GM18873 (cell line): ENCODE measurements around the gene FCRL5.
"Not testable (repeated sequence)": the region's sequence is repeated elsewhere in the genome, so short reads cannot be mapped to it uniquely, and the experiment has no call there.

Experiments used
- ATAC-seq: cut with Tn5 transposase; IDR thresholded peaks from one replicate; pipeline ENCODE4 v1.9.1; 2021; ENCODE audit warnings: mild to moderate bottlenecking, moderate library complexity, moderate number of reproducible peaks; ENCODE audit not compliant: unreplicated experiment, low FRiP score

FCRL5 gene

DNA sequence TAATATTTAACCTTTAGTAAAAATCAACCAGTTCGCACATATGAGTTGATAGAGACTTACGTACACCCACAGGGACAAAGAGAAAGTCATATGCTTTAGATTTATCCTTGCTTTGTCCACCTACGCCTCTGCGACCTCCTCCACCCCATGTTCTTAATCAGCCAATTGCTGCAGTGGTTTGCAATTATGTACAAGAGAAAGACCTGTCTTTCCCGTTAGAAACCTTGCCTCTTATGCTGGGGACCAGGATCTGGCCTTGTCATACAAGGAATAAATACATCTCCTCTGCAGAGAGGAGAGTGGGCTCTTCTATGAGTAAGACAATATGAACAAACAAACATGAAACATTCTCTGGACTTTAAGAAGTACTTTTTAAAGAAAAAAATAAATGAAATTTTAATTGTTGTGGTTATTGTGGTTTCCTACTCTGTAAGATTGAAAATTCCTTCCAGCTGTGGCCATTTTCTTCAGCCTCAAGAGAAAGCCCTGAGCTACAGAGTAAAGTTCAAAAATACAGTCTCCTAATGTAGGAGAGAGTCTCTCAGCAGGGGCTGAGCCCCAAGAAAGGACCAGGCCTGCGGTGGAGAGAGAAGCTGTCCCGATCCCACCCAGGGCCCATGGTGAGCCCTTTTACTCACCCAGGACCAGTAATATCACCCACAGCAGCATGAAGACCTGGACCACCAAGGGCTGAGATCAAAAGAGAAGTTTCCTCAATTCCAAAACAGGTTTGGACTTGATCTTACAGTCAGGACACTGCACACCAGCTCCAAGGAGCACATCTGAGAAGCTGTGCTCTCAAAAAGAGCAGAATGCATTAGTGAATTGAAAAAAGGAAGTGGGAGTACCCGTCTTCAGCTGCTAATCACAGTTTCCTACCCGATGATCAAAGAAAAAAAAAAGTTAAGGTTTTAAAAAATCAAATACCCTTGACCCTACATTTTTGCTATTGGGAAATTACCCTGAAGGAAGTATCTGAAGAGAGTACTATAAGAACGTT is at the start of gene FCRL5:
Gene FCRL5 (minus strand): TSS at position 822 of the 1,000 bp plus-strand sequence. CDS start 153 bp downstream, at position 669.
- ATAC-seq, result no peak

DNA sequence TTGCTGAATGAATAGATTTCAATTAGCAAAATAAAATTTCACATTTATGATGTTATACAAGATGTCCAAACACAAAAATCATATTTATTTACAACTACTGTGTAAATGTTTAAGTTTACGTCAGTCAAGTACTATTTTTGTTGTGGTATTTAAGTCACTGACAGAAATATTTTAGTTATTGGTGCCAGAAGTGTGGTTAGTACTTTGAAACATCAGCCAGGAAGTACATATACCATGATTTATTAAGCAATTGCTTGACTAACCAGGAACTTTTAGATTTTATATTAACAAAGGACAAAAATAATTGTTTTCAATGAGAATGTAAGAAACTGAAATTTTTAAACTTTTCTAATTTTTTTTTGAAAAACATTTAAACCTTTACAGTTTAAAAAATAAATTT is 47.9 kb upstream of the FCRL5 start:
- ATAC-seq, result no peak

DNA sequence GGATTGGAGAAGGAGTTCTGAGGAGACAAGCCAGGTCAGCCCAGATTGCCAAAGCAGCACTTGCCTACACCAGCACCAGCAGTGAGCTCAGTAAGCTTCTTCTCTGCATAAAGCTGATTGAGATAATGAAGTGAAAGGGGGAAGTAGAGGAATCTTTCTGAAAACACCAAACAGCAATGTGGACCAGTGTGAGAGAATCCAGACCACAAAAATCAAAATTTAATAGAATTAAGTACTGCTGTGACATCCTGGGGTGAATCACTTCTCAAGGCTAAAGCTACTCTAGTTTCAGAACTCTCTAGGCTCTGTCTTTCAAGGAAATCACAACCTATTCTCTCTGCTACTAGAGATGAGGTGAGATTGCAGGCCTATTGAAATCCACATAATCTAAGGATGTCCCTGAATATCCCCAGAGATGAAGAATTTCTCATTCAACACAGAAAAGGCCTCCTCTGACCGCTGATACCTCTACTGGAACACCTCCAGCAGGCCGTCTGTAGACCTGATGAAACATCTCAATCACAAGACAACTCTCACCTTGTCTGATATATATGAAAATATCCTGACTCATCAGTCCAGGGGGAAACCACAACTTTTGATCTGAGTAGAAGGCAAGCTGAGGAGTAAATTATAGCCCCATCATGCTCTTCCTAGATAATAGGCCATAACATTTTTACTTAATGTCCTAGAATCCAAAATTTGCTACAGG is 45.8 kb upstream of the FCRL5 start, which contains the start of gene FCRL4:
Gene FCRL4 (minus strand): TSS at position 127 of the 709 bp plus-strand sequence. CDS start 141 bp downstream, outside the sequence.
- ATAC-seq, result peak; percentile 35

DNA sequence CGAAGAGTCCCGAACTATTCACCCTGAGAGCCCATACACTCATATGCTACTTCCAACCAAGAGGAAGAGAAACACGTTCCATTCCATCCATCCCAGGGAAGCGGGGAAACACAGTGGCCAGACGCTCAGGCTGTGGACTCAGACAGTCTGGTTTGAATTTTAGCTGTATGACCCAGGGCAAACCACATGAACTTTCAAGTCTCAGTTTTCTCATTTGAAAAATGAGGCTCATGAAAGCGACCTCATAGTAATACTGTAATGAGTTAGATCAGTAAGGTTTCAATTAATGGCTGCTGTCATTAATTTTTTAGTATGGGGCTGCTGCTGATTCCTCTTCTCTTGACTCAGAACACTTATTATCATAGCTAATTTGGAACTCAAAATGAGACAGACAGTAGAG is 44.1 kb upstream of the FCRL5 start:
- no peak for ATAC-seq

DNA sequence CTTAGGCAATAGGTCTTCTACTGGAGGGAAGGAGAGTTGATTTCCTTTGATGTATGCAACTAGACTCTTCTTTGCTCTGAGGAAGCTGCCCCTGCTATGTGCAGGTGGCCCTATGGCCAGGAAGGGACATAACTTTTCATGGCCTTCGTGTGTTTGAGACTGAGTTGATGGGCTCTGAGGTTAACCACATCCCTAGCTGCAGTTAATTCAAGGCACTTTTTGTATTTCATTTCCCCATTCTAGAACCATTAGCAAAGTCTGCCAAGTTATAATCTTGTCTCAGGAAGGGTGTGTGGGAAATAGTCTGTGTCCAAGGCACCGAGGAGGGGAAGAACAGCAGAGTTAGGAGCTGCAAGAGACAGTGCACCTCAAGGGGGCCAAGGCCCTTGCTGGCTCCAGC is 43.0 kb upstream of the FCRL5 start:
- peak; percentile 60 for ATAC-seq

DNA sequence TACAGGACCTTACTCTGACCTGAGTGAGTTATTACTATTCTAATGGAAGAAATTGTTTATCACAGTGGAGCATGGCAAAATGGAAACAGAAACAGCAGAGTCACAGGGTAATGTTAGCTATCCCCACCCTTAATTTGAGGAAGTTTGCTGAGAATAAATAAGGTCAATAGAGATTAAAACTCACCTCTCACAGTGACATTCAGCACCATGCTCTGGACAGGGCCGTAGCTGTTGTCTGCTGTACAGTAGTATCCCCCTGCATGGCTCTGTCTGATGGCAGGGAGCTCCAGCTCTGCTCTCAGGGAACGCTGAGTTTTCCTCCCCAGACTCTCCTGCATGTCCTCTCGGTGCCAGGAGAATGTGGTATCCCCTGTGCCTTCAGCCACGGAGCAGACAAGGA is 33.7 kb upstream of the FCRL5 start:
- no peak for ATAC-seq

DNA sequence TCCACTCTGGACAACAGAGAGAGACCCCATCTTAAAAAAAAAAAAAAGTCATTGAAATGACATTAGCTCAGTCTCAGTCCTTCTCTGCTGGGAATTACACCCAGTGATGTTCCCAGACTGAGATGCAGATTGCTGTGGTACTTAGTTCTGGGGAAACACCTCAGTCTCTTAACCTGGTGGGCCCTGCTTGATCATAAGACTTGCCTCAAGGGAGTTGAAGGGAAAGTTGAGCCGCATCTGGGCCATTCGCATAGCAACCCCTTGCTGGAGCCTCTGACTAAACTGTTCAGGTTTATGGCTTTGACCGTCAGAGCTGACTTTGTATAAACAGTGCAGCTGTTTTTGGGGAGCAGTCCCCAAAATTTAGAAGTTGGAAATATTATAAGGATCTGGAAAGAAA is 32.2 kb upstream of the FCRL5 start:
- ATAC-seq, result no peak

DNA sequence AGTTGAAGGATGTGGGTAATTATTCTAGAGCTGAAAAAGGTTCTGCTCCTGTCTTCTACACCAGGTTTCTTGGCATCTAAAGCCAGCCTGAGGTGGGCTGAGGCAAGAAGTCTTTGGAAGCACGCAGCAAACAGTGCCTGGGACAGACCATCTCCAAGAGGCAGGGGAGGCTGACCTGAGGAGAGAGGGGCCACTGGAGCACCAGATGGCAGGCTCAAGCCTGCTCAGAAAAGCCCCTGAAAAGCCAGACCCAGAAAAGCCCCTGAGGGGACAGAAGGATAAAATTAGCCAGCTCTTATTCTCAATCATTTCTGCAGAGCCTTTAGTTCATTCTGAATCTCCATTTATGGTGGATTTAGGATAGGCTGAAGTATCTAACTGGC is 28.5 kb upstream of the FCRL5 start:
- ATAC-seq, result no peak

DNA sequence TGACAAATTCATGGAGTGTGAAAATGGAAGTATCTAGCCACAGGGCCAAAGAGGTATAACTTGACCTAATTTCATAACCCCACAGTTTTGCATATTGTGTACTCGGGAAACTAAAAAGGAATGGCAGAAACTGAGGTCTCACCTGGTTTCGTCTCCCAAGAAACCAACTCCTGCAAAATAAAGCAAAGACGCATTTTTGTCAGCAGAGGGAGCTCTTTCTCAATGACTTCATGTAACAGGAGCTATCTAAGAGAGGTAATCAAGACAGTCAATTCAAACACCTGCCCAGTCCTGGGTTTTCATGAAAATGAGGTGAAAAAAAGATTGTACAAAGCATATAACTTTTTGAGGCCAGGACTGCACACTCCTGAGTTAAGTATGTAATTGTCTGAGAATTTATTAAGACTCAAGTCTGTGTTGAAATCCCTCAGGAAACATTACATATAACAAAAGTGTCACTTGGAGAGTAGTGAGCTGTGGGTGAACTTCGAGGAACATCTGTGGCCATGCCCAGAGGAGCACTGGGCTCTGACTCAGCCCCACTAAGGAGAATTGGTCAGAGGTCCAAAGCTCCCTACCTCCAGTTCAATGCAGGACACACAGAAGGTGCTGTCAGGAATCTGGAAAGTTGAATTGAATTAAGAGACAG is 28.0 kb upstream of the FCRL5 start:
- no peak for ATAC-seq

DNA sequence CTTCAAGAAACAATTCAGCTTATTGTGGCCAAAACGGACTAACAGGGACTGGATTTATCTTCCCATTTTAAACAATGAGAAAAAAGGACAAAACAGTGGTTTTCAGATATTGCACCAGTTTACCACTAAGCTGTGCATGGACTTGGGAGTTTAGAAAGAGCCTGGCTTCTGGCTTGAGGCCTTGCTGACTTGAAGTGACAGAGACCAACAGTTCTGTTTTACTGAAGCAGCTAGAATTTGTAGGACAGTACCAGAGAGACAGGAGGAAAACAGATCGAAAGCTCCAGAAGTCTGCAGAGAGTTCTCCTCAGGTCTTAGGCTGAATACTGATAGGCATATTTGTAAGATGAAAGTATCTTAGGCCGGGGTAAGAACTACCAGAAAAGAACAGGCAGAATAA is 25.1 kb upstream of the FCRL5 start:
- ATAC-seq, result no peak

DNA sequence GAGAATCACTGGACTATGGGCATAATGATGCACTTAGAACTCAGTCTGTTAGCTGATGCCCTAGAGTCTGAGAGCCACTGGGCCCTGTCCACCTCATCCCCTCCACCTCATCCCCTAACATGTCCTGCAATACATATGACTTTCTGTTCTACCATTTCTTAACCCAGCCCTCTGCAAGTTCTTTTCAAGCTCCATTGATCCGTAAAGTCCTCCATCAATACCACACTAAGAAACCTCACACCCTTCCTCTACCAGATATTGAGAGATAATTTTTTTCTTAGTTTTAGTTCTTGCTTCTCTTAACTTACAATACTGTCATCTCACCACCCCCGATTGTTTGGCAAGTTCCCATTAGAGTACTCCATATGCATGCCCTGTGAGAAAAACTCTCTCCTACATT is 23.4 kb upstream of the FCRL5 start:
- ATAC-seq, result no peak

DNA sequence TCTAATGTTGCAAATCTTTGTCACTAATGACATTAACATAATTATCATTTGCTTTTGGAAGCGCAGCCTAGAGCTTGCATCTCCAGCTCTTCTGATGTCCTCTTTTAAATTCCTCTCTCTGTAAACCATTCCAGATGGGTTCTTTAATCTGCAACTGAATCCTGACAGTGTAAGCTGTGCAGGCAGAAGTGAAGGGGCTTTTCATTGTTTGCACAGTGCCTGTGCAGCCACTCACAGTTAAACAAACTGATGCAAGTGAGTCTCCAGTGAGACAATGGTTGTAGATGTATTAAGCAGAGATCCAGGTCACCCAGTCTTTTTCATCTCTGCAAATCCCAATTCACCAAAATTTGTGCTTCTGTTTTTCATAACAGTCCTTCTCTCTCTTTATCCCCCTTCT is 22.5 kb upstream of the FCRL5 start:
- ATAC-seq, result no peak

DNA sequence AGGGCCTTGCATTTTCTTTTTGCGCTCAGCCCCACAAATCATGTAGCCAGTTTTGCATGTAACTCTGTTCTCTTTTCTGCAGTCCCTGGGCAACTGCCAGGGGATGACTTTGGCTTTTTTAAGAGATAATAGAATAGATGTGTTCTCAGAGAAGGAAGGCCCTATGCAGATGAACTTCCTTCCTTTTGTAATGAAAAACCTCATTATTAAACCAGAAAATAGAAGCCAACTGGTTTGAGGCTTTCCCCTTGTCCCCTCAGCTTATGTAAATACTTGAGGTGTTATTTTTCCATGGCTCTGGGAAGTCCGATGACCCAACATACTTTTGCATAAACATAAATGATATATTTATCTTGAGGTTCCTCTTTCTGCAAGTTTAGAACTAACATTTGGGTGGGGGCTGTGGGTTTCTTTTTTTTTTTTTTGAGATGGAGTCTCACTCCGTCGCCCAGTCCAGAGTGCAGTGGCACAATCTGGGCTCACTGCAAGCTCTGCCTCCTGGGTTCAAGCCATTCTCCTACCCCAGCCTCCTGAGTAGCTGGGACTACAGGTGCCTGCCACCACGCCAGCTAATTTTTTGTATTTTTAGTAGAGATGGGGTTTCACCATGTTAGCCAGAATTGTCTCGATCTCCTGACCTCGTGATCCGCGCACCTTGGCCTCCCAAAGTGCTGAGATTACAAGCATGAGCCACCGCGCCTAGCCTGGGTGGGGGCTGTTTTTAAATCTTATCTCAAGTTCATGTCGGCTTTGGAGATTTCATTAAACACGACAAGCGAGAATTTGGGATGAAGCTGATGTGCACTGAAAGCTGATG is 14.4 kb upstream of the FCRL5 start:
- ATAC-seq, result peak; percentile 33

DNA sequence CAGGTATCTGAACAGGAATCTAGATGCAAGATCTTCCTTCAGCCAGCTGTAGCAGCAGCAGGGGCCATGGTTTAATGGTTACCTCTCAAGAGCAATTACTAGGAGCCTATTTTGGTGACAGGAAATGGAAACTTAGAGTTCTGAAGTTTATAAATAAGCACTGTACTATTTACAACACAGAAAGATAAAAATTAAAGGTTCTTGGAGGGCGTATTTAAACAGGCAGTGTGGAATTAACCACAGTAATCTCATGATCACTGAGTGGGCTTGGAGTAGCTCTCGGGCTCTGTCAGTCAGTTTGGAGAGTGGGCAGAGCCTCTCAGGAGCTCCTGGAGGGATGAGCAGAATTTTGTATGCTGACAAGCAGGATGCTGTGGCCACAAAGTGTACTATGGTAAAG is 10.2 kb upstream of the FCRL5 start:
- peak; percentile 65 for ATAC-seq

DNA sequence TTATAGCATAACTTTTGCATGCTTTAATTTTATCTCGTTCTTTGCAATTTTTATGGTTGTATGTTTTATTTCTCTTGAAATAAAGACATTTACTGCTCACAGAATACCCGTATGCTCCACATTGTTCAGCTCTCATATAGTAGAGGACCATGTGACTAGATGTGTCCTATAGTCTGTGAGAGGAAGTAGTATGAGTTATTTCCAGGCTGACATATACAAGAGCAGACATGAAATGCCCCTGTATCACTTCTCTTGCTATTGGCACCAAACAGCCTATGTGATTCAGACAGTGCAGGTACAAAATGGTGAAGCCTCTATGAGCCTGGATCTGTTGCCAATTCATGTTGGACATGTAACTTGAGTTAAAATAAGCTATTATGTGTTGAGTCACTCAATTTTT is 5.8 kb upstream of the FCRL5 start:
- no peak for ATAC-seq

DNA sequence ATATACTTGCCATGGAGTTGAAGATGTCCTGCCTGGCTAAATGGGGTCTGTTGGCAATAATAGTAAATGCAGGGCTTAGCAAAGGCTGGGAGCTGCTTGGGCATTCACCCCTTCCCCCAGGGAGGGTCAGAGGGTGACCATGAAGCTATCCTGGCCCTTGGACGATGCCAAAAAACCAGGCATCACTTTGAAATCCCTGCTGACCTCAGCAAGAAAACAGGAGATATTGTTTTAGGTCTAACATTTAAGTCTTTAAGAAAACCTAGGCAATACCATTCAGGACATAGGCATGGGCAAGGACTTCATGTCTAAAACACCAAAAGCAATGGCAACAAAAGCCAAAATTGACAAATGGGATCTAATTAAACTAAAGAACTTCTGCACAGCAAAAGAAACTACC is 4.2 kb downstream of the FCRL5 start:
- ATAC-seq, result not testable (repeated sequence)

DNA sequence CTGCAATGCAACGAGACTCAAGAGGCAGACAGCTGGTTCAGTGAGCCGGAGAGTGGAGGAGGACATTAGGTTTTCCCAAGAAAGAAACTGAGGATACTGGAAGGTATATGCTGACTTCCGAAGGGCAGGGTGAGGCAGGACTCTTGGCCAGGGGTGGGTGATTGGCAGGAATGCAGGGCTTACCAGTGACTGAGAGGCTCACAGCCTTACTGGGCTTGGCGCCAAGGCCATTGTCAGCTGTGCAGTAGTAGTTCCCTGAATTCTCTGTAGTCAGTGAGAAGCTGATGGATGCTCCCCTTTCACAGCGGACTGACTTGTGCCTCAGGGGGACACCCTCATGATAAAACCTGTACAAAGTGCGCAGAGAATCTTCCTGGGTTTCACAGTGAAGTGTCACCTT is 9.6 kb downstream of the FCRL5 start:
- no peak for ATAC-seq

DNA sequence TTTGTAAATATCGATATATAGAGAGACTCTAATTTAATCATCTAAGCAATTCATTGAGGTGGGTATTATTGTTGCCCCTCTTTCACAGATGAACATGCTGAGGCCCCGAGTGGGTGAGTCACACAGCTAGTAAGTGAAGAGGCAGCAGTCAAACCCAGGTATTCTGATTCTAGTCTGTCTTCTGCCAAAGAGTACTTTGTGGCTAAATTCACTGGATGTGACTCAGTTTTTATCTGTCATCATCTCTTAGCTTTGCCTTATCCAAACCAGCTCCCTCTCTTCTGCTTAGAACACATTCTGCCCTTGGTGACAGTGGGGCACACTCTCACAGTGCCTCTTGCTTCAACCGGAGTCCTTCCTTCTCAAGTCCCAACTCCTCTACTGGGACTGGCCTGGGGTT is 11.5 kb downstream of the FCRL5 start:
- ATAC-seq, result no peak

DNA sequence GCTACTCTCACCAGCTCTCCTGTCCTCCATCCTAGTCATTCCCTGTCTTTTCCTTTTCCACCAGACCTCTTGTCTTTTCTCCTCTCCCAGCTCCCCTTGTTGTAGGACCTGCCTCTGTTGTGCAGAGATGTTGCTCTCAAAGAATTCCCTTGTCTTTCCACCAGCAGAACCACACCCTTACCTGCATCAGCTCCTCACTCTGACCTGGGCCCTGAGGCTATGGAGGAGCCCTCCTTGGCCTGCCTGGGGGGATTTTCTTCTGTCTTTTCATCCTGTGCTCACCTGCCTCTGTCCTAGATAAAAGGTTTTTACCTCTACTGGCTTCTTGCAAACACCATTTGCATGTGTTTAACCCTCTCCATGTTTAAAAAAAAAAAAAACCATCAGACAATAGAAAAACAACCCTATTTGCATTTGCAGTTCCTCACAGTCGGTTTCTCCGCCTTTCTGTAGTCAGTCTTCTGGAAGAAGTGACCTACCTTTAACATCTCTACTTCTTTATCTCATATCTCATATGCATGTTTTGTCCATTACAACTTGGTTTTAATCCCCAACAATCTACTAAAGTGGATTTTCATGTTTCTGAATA is 12.1 kb downstream of the FCRL5 start:
- no peak for ATAC-seq

DNA sequence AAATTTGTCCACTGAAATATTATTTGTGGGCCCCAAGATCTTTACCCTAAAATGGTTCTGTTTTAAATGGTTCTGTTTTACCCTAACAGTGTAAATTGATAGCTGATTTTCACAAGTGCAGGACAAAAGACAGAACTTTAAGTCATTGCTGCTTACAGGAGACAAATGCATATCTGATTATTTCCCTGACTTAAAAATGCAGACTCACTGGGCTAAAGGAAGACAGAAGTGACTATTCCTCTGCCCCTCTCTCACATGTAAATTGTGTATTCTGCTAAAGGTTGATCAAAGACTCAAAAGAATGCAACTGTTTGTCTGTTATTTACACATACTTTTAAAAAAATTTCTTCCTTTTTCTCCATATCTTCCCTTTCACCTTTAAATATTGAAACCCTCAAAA is 12.7 kb downstream of the FCRL5 start:
- ATAC-seq, result no peak
